HepG2 (cell line): ENCODE measurements around the gene LIPE. TPM values are rescaled to one million over a fixed set of nuclear protein-coding genes. Genes with fewer than 3 reads are reported as not detected.

Experiments used
- EED ChIP-seq: sonication (generic); formaldehyde crosslinking; IDR thresholded peaks from 2 replicates; pipeline ENCODE4 v1.5.0; 2020; ENCODE audit warnings: mild to moderate bottlenecking, missing genetic modification reagents
- EHMT2 ChIP-seq: fragments of 200-600 bp; sonication (generic); IDR thresholded peaks from 2 replicates; pipeline ENCODE4 v1.7.0; 2017; ENCODE audit warnings: antibody characterized with exemption, low read depth, low read length, borderline replicate concordance
- HCFC1 ChIP-seq: fragments of 150-350 bp; IDR thresholded peaks from 2 replicates; pipeline ENCODE4 v1.6.1; 2014; ENCODE audit warnings: low read depth, low read length
- KLF11 ChIP-seq: IDR thresholded peaks from 2 replicates; pipeline ENCODE4 v1.6.1; 2016; ENCODE audit warnings: missing compliant biosample characterization
- POLR2A ChIP-seq, 2 experiments: IDR thresholded peaks; 2 replicates each; pipeline ENCODE4 v1.6.1; 2011; ENCODE audit warnings: low read depth in 2 of 2, low read length in 2 of 2, mild to moderate bottlenecking in 1 of 2, moderate library complexity in 1 of 2; ENCODE audit not compliant: insufficient read depth in 1 of 2
- SIN3B ChIP-seq: fragments of 150-350 bp; IDR thresholded peaks from 2 replicates; pipeline ENCODE4 v1.6.1; 2014; ENCODE audit warnings: low read length
- ZFP41 ChIP-seq: sonication (generic); formaldehyde crosslinking; IDR thresholded peaks from 2 replicates; pipeline ENCODE4 v1.4.0; 2020; ENCODE audit warnings: mild to moderate bottlenecking, missing genetic modification reagents, borderline replicate concordance
- ZNF12 ChIP-seq: sonication (generic); formaldehyde crosslinking; IDR thresholded peaks from 2 replicates; pipeline ENCODE4 v1.5.0; 2020; ENCODE audit warnings: missing genetic modification reagents
- ZNF430 ChIP-seq: sonication (generic); formaldehyde crosslinking; IDR thresholded peaks from 2 replicates; pipeline ENCODE4 v1.9.0; 2021; ENCODE audit warnings: mild to moderate bottlenecking, missing genetic modification reagents
- ZNF432 ChIP-seq: sonication (generic); formaldehyde crosslinking; IDR thresholded peaks from 2 replicates; pipeline ENCODE4 v1.5.0; 2020; ENCODE audit warnings: missing genetic modification reagents, mild to moderate bottlenecking, borderline replicate concordance
- ZNF562 ChIP-seq: sonication (generic); formaldehyde crosslinking; IDR thresholded peaks from 2 replicates; pipeline ENCODE4 v1.8.0; 2022; ENCODE audit warnings: missing genetic modification reagents, borderline replicate concordance
- ZNF570 ChIP-seq: sonication (generic); formaldehyde crosslinking; IDR thresholded peaks from 2 replicates; pipeline ENCODE4 v1.4.0; 2020; ENCODE audit warnings: mild to moderate bottlenecking, missing genetic modification reagents, borderline replicate concordance
- ZNF776 ChIP-seq: sonication (generic); formaldehyde crosslinking; IDR thresholded peaks from 2 replicates; pipeline ENCODE4 v1.4.0; 2020; ENCODE audit warnings: mild to moderate bottlenecking, missing genetic modification reagents
- ZNF777 ChIP-seq: sonication (generic); formaldehyde crosslinking; IDR thresholded peaks from 2 replicates; pipeline ENCODE4 v1.4.0; 2020; ENCODE audit warnings: missing genetic modification reagents
- ZSCAN9 ChIP-seq: IDR thresholded peaks from 2 replicates; pipeline ENCODE4 v1.6.1; 2016; ENCODE audit warnings: borderline replicate concordance
- polyA plus RNA-seq, 8 experiments: library from polyadenylated mRNA; depleted of rRNA in 3 of 8; stranded (reverse) in 7 of 8; unstranded in 1 of 8; fragments of >200 nt; fragmentation: Illumina TruSeq in 4 of 8; extraction: Trizol in 4 of 8; gene quantifications; 2 replicates each; pipeline versions ENCODE4 v1.2.1 to v1.2.3, GENCODE V29; 2011 to 2016; ENCODE audit warnings: low read depth in 4 of 8, missing spikeins in 1 of 8, mixed read lengths in 1 of 8; ENCODE audit not compliant: insufficient read depth in 1 of 8
- total RNA-seq, 5 experiments: library from RNA; depleted of rRNA; stranded (reverse); fragments of >200 nt; fragmentation: Illumina TruSeq; extraction: Trizol; gene quantifications; 2 replicates each; pipeline ENCODE4 v1.2.3, GENCODE V29; 2016; ENCODE audit warnings: low read depth in 1 of 5
- TF ChIP-seq, protein P1 (sequence below): sonication (generic); formaldehyde crosslinking; IDR thresholded peaks from 2 replicates; pipeline ENCODE4 v1.4.0; 2020; ENCODE audit warnings: missing genetic modification reagents, borderline replicate concordance
- TF ChIP-seq, protein P2 (sequence below): sonication (generic); formaldehyde crosslinking; IDR thresholded peaks from 2 replicates; pipeline ENCODE4 v1.5.1; 2020; ENCODE audit warnings: mild to moderate bottlenecking, missing genetic modification reagents, borderline replicate concordance
- TF ChIP-seq, protein P3 (sequence below): sonication (generic); formaldehyde crosslinking; IDR thresholded peaks from 2 replicates; pipeline ENCODE4 v1.4.0; 2020; ENCODE audit warnings: mild to moderate bottlenecking, missing genetic modification reagents
- TF ChIP-seq, protein P4 (sequence below): IDR thresholded peaks from 2 replicates; pipeline ENCODE4 v1.6.1; 2012; ENCODE audit warnings: low read length, improper control_type of control experiment

The LIPE gene
- total and polyA plus RNA-seq, 2 of the 13 experiments (the other 11 are each of a cell fraction or from before 2014, with no cell fraction given), result not detected

DNA sequence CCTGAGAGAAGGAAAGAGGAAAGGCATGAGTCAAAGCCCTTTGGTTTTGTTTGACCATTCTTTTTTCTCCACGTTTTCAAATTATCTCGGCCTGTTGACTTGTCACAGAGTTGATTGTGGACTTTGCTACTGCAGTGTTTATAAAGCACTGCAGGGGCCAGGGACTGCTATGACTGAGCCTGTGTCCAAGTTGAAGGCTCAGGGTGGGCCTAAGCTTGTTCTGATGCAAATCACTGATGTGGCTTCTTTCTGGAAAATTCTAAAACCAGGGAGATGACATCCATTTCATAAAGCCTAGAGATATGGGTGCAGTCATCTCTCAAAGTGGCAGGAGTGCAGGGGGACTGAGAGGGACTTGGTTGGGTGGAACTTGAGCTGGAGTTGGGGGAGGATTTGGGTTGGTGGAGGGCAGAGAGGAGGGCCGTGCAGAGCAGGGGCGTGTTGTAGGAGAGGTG is 16.8 kb upstream of the LIPE start (continued):
- no peak for TF ChIP-seq ZNF432
- peak in 1 of 2 experiments; percentile 33; a peak in 1 of 4 replicates for TF ChIP-seq POLR2A (IDR thresholded peaks at IDR 0.05; ENCODE audit: insufficient read depth in 1 of 2, low read depth in 2 of 2, low read length in 2 of 2)
- TF ChIP-seq KLF11 (CRISPR knock-in tag), result 0 out of 2 replicates have a peak, but pooled peaks have one; percentile 41
- TF ChIP-seq, protein P1, sequence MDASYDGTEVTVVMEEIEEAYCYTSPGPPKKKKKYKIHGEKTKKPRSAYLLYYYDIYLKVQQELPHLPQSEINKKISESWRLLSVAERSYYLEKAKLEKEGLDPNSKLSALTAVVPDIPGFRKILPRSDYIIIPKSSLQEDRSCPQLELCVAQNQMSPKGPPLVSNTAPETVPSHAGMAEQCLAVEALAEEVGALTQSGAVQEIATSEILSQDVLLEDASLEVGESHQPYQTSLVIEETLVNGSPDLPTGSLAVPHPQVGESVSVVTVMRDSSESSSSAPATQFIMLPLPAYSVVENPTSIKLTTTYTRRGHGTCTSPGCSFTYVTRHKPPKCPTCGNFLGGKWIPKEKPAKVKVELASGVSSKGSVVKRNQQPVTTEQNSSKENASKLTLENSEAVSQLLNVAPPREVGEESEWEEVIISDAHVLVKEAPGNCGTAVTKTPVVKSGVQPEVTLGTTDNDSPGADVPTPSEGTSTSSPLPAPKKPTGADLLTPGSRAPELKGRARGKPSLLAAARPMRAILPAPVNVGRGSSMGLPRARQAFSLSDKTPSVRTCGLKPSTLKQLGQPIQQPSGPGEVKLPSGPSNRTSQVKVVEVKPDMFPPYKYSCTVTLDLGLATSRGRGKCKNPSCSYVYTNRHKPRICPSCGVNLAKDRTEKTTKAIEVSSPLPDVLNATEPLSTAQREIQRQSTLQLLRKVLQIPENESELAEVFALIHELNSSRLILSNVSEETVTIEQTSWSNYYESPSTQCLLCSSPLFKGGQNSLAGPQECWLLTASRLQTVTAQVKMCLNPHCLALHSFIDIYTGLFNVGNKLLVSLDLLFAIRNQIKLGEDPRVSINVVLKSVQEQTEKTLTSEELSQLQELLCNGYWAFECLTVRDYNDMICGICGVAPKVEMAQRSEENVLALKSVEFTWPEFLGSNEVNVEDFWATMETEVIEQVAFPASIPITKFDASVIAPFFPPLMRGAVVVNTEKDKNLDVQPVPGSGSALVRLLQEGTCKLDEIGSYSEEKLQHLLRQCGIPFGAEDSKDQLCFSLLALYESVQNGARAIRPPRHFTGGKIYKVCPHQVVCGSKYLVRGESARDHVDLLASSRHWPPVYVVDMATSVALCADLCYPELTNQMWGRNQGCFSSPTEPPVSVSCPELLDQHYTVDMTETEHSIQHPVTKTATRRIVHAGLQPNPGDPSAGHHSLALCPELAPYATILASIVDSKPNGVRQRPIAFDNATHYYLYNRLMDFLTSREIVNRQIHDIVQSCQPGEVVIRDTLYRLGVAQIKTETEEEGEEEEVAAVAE (CRISPR knock-in tag), result peak; percentile 59; the same call in 1 of the 2 replicates
- no peak for TF ChIP-seq ZNF776 (CRISPR knock-in tag)
- no peak for TF ChIP-seq ZFP41 (CRISPR knock-in tag)
- TF ChIP-seq ZSCAN9, result peak; percentile 86; the same call in 1 of the 2 replicates
- TF ChIP-seq, protein P2, sequence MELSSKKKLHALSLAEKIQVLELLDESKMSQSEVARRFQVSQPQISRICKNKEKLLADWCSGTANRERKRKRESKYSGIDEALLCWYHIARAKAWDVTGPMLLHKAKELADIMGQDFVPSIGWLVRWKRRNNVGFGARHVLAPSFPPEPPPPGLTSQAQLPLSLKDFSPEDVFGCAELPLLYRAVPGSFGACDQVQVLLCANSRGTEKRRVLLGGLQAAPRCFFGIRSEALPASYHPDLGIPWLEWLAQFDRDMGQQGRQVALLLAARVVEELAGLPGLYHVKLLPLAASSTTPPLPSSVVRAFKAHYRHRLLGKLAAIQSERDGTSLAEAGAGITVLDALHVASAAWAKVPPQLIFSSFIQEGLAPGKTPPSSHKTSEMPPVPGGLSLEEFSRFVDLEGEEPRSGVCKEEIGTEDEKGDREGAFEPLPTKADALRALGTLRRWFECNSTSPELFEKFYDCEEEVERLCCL (CRISPR knock-in tag), result no peak
- TF ChIP-seq ZNF12 (CRISPR knock-in tag), result no peak; the same call in 1 of the 2 replicates
- no peak for TF ChIP-seq ZNF562 (CRISPR knock-in tag)
- TF ChIP-seq ZNF777 (CRISPR knock-in tag), result no peak
- 0 out of 2 replicates have a peak, but pooled peaks have one; percentile 37 for TF ChIP-seq ZNF430 (CRISPR knock-in tag)
- TF ChIP-seq SIN3B, result no peak
- TF ChIP-seq EED (CRISPR knock-in tag), result no peak
- TF ChIP-seq HCFC1, result no peak
- peak; percentile 53; the same call in 1 of the 2 replicates for TF ChIP-seq EHMT2
- TF ChIP-seq, protein P3, sequence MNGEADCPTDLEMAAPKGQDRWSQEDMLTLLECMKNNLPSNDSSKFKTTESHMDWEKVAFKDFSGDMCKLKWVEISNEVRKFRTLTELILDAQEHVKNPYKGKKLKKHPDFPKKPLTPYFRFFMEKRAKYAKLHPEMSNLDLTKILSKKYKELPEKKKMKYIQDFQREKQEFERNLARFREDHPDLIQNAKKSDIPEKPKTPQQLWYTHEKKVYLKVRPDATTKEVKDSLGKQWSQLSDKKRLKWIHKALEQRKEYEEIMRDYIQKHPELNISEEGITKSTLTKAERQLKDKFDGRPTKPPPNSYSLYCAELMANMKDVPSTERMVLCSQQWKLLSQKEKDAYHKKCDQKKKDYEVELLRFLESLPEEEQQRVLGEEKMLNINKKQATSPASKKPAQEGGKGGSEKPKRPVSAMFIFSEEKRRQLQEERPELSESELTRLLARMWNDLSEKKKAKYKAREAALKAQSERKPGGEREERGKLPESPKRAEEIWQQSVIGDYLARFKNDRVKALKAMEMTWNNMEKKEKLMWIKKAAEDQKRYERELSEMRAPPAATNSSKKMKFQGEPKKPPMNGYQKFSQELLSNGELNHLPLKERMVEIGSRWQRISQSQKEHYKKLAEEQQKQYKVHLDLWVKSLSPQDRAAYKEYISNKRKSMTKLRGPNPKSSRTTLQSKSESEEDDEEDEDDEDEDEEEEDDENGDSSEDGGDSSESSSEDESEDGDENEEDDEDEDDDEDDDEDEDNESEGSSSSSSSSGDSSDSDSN (CRISPR knock-in tag), result no peak
- TF ChIP-seq, protein P4, sequence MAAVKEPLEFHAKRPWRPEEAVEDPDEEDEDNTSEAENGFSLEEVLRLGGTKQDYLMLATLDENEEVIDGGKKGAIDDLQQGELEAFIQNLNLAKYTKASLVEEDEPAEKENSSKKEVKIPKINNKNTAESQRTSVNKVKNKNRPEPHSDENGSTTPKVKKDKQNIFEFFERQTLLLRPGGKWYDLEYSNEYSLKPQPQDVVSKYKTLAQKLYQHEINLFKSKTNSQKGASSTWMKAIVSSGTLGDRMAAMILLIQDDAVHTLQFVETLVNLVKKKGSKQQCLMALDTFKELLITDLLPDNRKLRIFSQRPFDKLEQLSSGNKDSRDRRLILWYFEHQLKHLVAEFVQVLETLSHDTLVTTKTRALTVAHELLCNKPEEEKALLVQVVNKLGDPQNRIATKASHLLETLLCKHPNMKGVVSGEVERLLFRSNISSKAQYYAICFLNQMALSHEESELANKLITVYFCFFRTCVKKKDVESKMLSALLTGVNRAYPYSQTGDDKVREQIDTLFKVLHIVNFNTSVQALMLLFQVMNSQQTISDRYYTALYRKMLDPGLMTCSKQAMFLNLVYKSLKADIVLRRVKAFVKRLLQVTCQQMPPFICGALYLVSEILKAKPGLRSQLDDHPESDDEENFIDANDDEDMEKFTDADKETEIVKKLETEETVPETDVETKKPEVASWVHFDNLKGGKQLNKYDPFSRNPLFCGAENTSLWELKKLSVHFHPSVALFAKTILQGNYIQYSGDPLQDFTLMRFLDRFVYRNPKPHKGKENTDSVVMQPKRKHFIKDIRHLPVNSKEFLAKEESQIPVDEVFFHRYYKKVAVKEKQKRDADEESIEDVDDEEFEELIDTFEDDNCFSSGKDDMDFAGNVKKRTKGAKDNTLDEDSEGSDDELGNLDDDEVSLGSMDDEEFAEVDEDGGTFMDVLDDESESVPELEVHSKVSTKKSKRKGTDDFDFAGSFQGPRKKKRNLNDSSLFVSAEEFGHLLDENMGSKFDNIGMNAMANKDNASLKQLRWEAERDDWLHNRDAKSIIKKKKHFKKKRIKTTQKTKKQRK, result no peak
- TF ChIP-seq ZNF570 (CRISPR knock-in tag), result no peak
